Cardiac fibroblast (primary cell): ENCODE measurements around the gene PTPRG.

ENCODE experiments used
- DNase-seq, 2 donors: peaks; one replicate each; pipeline versions ENCODE4 v3.0.0 to v3.0.0-alpha.2; 2010; ENCODE audit warnings: low read depth in 2 of 2
- H3K4me3 ChIP-seq, 2 donors: replicated peaks in 1 of 2; 1 replicate in 1 of 2; 2 replicates in 1 of 2; pipeline ENCODE4 v1.5.1; 2011; ENCODE audit warnings: low read depth in 2 of 2, low read length in 2 of 2, mild to moderate bottlenecking in 2 of 2, moderate library complexity in 1 of 2
- CTCF ChIP-seq: IDR thresholded peaks from one replicate; pipeline ENCODE4 v1.5.1; 2011; ENCODE audit warnings: low read depth, mild to moderate bottlenecking, low read length, inconsistent platforms

PTPRG gene

GRCh38 chr3:61575893-61576292, 14.5 kb downstream of the PTPRG start:
- H3K4me3 ChIP-seq: no peak overlapping the region
- no peak for TF ChIP-seq CTCF
- DNase-seq: no peak

- no peak for TF ChIP-seq CTCF
- H3K4me3 ChIP-seq: no peak overlapping the region
- DNase-seq: no peak
Measured at GRCh38 chr3:61577760-61578159, 16.4 kb downstream of the PTPRG start.

- no peak overlapping the region for H3K4me3 ChIP-seq
- DNase-seq: no peak
- TF ChIP-seq CTCF: no peak
Measured at GRCh38 chr3:61578667-61579367, 17.4 kb downstream of the PTPRG start.

GRCh38 chr3:61579685-61580084, 18.3 kb downstream of the PTPRG start:
- no peak overlapping the region for H3K4me3 ChIP-seq
- TF ChIP-seq CTCF: no peak
- no peak for DNase-seq

- no peak for DNase-seq
- H3K4me3 ChIP-seq: no peak overlapping the region
- no peak for TF ChIP-seq CTCF
Measured at GRCh38 chr3:61580982-61581643, 19.7 kb downstream of the PTPRG start.

- no peak overlapping the region for H3K4me3 ChIP-seq
- no peak for DNase-seq
- no peak for TF ChIP-seq CTCF
Measured at GRCh38 chr3:61582287-61582686, 20.9 kb downstream of the PTPRG start.

GRCh38 chr3:61582846-61583245, 21.5 kb downstream of the PTPRG start:
- DNase-seq: no peak
- no peak for TF ChIP-seq CTCF
- H3K4me3 ChIP-seq: no peak overlapping the region
